Thyroid gland (tissue), 4 donors: ENCODE results near the gene LSM4. TPM values are rescaled to one million over a fixed set of nuclear protein-coding genes. Genes with fewer than 3 reads are reported as not detected.

Experiments used
- DNase-seq, 2 donors: peaks; one replicate each; pipeline ENCODE4 v3.0.0-alpha.2; 2019
- H3K27ac ChIP-seq, 3 donors: fragments of 200-600 bp; sonication (generic); 1 replicate in 2 of 3; 2 replicates in 1 of 3; pipeline ENCODE4 v1.5.1; 2016 to 2019; ENCODE audit warnings: mild to moderate bottlenecking in 1 of 3, moderate library complexity in 1 of 3
- H3K27me3 ChIP-seq: fragments of 200-600 bp; sonication (generic); one replicate; pipeline ENCODE4 v1.5.1; 2019
- H3K36me3 ChIP-seq, 2 donors: fragments of 200-600 bp; sonication (generic); one replicate each; pipeline ENCODE4 v1.5.1; 2016 to 2019
- H3K4me1 ChIP-seq, 2 donors: fragments of 200-600 bp; sonication (generic); one replicate each; pipeline ENCODE4 v1.5.1; 2017 to 2019
- H3K4me3 ChIP-seq, 3 donors: fragments of 200-600 bp; sonication (generic); replicated peaks in 1 of 3; 1 replicate in 2 of 3; 2 replicates in 1 of 3; pipeline ENCODE4 v1.5.1; 2016; ENCODE audit warnings: mild to moderate bottlenecking in 1 of 3
- H3K9me3 ChIP-seq: fragments of 200-600 bp; sonication (generic); one replicate; pipeline ENCODE4 v1.5.1; 2017
- POLR2A ChIP-seq, 2 donors: fragments of 450-650 bp; IDR thresholded peaks; one replicate each; pipeline ENCODE4 v1.6.1; 2017; ENCODE audit warnings: antibody characterized with exemption in 2 of 2, mild to moderate bottlenecking in 2 of 2, moderate library complexity in 1 of 2
- WGBS, 2 donors: methylation state at CpG; one replicate each; pipeline ENCODE4 v1.1.5; 2017; 5-methylcytosine and 5-hydroxymethylcytosine counted together
- intact Hi-C: fragments of 100-400 bp; cut with DNase I; formaldehyde crosslinking; loops from one replicate; pipeline ENCODE4 v1.15.1; 2023
- total RNA-seq, 4 donors: library from RNA; depleted of rRNA; stranded (reverse); fragments of >200 nt; gene quantifications; one replicate each; pipeline ENCODE4 v1.2.3, GENCODE V29; 2016
- TF ChIP-seq, protein P1 (sequence below), 6 experiments: fragments of 200-600 bp in 3 of 6; fragments of 450-650 bp in 3 of 6; sonication (generic) in 3 of 6; IDR thresholded peaks; one replicate each; pipeline ENCODE4 v1.5.1; 2016 to 2019; ENCODE audit warnings: antibody characterized with exemption in 6 of 6, mild to moderate bottlenecking in 2 of 6, inconsistent platforms in 1 of 6, moderate library complexity in 1 of 6

LSM4 gene
- total RNA-seq, 4 donors from 2014 or later, result 55.2 to 203 (median 140) TPM

DNA sequence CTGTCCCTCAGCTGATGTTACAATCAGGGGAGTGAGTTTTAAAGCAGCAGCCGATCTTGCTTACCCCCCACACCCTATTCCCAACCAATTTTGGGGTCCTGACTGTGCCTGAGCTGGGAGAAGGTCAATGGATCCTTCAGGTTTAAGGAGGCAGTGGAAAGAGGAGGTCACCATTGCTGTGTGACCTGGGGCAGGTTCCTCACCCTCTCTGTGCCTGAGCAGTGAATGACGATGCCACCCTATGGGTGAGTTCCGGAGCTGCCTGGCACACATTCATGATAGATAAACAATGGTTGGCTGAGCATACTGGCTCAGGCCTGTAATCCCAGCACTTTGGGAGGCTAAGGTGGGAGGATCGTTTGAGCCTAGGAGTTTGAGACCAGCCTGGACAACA lies 21.2 kb downstream of the LSM4 start:
- Histone ChIP-seq H3K36me3 (no peaks in the 10 kb centered on the region), H3K9me3 (no peaks in the 10 kb centered on the region), H3K27ac (peak overlapping the region in 2 of 3 donors; percentile 46 to 66), H3K27me3 (no peaks in the 10 kb centered on the region), H3K4me3 (no peak overlapping the region), H3K4me1 (peaks cover 32 to 67% of the 10 kb centered on the region in 2 donors)
- no peak for DNase-seq
- intact Hi-C loops, result no loop called here
- 85 to 86% methylated on average over 4 of the region's 4 CpGs for WGBS, 2 donors
- TF ChIP-seq, protein P1, sequence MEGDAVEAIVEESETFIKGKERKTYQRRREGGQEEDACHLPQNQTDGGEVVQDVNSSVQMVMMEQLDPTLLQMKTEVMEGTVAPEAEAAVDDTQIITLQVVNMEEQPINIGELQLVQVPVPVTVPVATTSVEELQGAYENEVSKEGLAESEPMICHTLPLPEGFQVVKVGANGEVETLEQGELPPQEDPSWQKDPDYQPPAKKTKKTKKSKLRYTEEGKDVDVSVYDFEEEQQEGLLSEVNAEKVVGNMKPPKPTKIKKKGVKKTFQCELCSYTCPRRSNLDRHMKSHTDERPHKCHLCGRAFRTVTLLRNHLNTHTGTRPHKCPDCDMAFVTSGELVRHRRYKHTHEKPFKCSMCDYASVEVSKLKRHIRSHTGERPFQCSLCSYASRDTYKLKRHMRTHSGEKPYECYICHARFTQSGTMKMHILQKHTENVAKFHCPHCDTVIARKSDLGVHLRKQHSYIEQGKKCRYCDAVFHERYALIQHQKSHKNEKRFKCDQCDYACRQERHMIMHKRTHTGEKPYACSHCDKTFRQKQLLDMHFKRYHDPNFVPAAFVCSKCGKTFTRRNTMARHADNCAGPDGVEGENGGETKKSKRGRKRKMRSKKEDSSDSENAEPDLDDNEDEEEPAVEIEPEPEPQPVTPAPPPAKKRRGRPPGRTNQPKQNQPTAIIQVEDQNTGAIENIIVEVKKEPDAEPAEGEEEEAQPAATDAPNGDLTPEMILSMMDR (IDR thresholded peaks at IDR 0.05), result no peak
- TF ChIP-seq POLR2A (IDR thresholded peaks at IDR 0.05), result no peak

DNA sequence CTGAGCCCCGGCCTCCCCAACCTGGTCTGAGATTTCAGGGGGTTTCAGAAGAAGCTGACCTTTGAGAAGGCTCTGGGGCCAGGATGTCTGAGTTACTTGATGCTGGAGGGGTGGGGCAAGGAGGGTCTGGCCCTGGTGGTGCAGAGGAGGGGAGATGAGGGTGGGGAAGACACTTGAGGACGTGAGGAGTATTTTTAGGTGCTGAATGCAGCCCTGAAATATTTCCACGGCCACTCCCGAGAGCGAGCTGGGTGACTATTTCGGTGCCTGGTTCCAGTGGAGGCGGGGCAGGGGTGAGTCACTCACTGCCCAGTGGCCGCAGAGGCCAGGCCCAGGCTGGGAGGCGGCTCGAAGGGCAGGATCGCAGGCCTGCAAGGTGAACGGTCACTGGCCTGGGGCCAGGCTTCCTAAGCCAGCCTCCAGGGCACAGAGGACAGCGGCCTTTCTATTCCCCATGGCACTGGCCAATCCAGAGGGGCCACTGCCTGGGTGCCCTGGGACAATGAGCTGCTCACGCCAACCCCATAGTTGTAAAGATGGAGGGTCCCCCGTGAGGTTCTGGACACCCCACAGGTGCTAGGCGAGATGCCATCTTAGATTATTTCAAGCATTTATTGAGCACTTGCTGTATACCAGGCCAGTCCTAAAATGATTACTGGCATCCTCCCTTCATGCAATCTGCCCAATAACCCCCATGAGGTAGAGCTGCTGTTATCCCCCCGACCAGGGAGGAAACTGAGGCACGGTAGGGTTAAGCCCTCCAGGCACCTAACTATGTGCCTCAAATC lies 21.8 kb downstream of the LSM4 start:
- Histone ChIP-seq H3K36me3 (no peaks in the 10 kb centered on the region), H3K4me1 (peaks cover 26 to 61% of the 10 kb centered on the region in 2 donors), H3K4me3 (no peak overlapping the region), H3K27ac (peak overlapping the region; percentile 46 to 66 (median 47)), H3K9me3 (no peaks in the 10 kb centered on the region), H3K27me3 (no peaks in the 10 kb centered on the region)
- intact Hi-C loops, result no loop called here
- TF ChIP-seq, protein P1 (IDR thresholded peaks at IDR 0.05), result no peak
- no peak for TF ChIP-seq POLR2A (IDR thresholded peaks at IDR 0.05)
- 65 to 68% methylated on average over 15 of the region's 18 CpGs for WGBS, 2 donors
- peak; percentile 54 to 65 for DNase-seq

DNA sequence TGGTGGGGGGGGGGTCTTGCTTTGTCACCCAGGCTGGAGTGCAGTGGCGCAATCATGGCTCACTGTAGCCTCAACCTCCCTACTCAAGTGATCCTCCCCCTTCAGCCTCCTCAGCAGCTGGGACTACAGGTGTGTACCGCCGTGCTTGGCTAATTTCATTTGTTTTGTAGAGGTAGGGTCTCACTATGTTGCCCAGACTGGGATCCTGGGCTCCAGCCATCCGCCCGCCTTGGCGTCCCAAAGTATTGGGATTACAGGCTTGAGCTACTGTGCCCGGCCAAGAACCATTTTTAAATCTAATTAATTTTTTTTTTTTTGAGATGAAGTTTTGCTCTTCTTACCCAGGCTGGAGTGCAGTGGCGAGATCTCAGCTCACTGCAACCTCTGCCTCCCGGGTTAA lies 23.2 kb downstream of the LSM4 start:
- WGBS, 2 donors, result 93 to 97% methylated on average over 8 to 9 of the region's 9 CpGs
- Histone ChIP-seq H3K4me3 (no peak overlapping the region), H3K27ac (no peak overlapping the region), H3K27me3 (no peaks in the 10 kb centered on the region), H3K9me3 (no peaks in the 10 kb centered on the region), H3K4me1 (peaks cover 18 to 46% of the 10 kb centered on the region in 2 donors), H3K36me3 (no peaks in the 10 kb centered on the region)
- DNase-seq, result no peak
- intact Hi-C loops, result no loop called here
- TF ChIP-seq, protein P1 (IDR thresholded peaks at IDR 0.05), result no peak

DNA sequence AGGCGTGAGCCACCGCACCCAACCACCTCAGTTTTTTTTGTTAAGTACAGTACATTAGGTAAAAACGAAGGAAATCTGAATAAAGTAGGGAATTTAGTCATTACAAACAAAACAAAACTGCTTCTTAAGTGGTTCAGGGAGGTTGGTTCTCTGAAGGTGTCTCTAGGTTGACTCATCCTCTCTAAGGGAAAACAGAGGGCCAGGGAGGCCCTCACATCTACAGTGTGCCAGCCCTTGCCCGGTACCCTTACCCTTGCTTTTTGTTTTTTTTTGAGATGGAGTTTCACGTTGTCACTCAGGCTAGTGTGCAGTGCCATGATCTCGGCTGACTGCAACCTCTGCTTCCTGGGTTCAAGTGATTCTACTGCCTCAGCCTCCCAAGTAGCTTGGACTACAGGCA lies 24.3 kb downstream of the LSM4 start:
- TF ChIP-seq, protein P1 (IDR thresholded peaks at IDR 0.05), result no peak
- no peak for TF ChIP-seq POLR2A (IDR thresholded peaks at IDR 0.05)
- Histone ChIP-seq H3K36me3 (no peaks in the 10 kb centered on the region), H3K27ac (peak overlapping the region in 1 of 3 donors; percentile 30), H3K4me3 (no peak overlapping the region), H3K27me3 (no peaks in the 10 kb centered on the region), H3K9me3 (no peaks in the 10 kb centered on the region), H3K4me1 (peaks cover 8 to 35% of the 10 kb centered on the region in 2 donors)
- DNase-seq, result no peak
- intact Hi-C loops, result no loop called here
- WGBS, 2 donors, result 53 to 56% methylated on average over 6 of the region's 6 CpGs

DNA sequence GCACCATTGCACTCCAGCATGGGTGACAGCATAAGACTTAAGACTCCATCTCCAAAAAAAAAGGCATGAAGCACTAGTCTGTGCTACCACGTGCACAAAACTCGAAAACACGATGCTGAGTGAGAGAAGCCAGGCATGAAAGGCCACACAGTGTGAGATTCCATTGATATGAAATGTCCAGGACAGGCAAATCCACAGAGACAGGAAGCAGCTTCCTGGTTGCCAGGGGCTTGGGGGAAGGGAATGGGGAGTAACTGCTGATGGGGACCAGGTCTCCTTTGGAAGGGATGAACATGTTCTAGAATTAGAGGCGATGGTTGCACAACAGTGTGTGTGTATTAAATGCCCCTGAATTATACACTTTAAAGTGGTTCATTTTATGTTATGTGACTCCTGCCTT lies 25.6 kb downstream of the LSM4 start:
- Histone ChIP-seq H3K4me3 (no peak overlapping the region), H3K9me3 (no peaks in the 10 kb centered on the region), H3K27me3 (no peaks in the 10 kb centered on the region), H3K36me3 (no peaks in the 10 kb centered on the region), H3K27ac (no peak overlapping the region), H3K4me1 (peaks cover 12 to 30% of the 10 kb centered on the region in 2 donors)
- DNase-seq, result no peak
- TF ChIP-seq, protein P1 (IDR thresholded peaks at IDR 0.05), result no peak
- TF ChIP-seq POLR2A (IDR thresholded peaks at IDR 0.05), result no peak
- intact Hi-C loops, result no loop called here
- 33 to 49% methylated on average over 4 of the region's 4 CpGs for WGBS, 2 donors
